SK-MEL-5 (cell line): ENCODE data around the gene GEMIN4. TPM values are rescaled to one million over a fixed set of nuclear protein-coding genes. Genes with fewer than 3 reads are reported as not detected.

Experiments
- total RNA-seq: library from RNA; depleted of rRNA; stranded (reverse); fragments of >200 nt; shearing (Covaris generic); gene quantifications from 2 replicates; pipeline ENCODE4 v1.2.3, GENCODE V29; 2014; rRNA removed

The GEMIN4 gene
- total RNA-seq, 1 experiment from 2014 or later = 13.0 TPM

Other genes starting within 250 kb of the GEMIN4 start
- gene VPS53, start 37.4 kb downstream of the GEMIN4 start, total RNA-seq = 30.2 and 31.7 TPM in 2 replicates
- 22.7 and 23.2 TPM in 2 replicates for gene TLCD3A, start 19.7 kb downstream of the GEMIN4 start, total RNA-seq
- gene GLOD4, start 30.0 kb upstream of the GEMIN4 start, total RNA-seq = 83.1 and 89.3 TPM in 2 replicates
- 29.5 and 33.3 TPM in 2 replicates for gene MRM3, start 30.1 kb upstream of the GEMIN4 start, total RNA-seq
- 12.4 and 15.8 TPM in 2 replicates for gene NXN, start 227.5 kb upstream of the GEMIN4 start, total RNA-seq
- 24.2 and 24.9 TPM in 2 replicates for gene TIMM22, start 244.9 kb upstream of the GEMIN4 start, total RNA-seq